A673 (cell line): ENCODE data around the gene SPRING1. TPM values are rescaled to one million over a fixed set of nuclear protein-coding genes. Genes with fewer than 3 reads are reported as not detected.
"Not testable (repeated sequence)": the region's sequence is repeated elsewhere in the genome, so short reads cannot be mapped to it uniquely, and the experiment has no call there.

Experiments
- BruUV-seq: library from RNA; stranded (reverse); fragments of 400-500 nt; replicated peaks from 2 replicates; lab custom pipeline; 2021; lab: Mats Ljungman, UMichigan
- CTCF ChIA-PET: fragments of 300-600 bp; sonication (Branson Sonifier 250); formaldehyde crosslinking; loops from one replicate; lab custom pipeline; 2022; ENCODE audit warnings: antibody characterized with exemption; lab: Charles Lee
- POLR2A ChIA-PET: fragments of 300-600 bp; sonication (Branson Sonifier 250); formaldehyde crosslinking; loops from one replicate; lab custom pipeline; 2022; ENCODE audit warnings: antibody characterized with exemption; ENCODE audit not compliant: low non-redundant PET; lab: Charles Lee
- DNase-seq: peaks from one replicate; pipeline ENCODE4 v3.0.0-alpha.2; 2015; ENCODE audit warnings: low spot score
- H3K27ac ChIP-seq: fragments of 200-600 bp; sonication (generic); 2 replicates; pipeline ENCODE4 v1.5.1; 2016; ENCODE audit warnings: mixed run types, low read depth, mild to moderate bottlenecking, mixed read lengths, antibody characterized with exemption, low read length; ENCODE audit not compliant: poor library complexity, severe bottlenecking
- H3K27me3 ChIP-seq: fragments of 200-600 bp; sonication (generic); replicated peaks from 2 replicates; pipeline ENCODE4 v1.6.1; 2017; ENCODE audit warnings: mixed run types, low read depth, mild to moderate bottlenecking, mixed read lengths, antibody characterized with exemption, low read length; ENCODE audit not compliant: insufficient read depth, poor library complexity
- H3K36me3 ChIP-seq: fragments of 200-600 bp; sonication (generic); 2 replicates; pipeline ENCODE4 v1.6.1; 2016; ENCODE audit warnings: mixed run types, mild to moderate bottlenecking, mixed read lengths, antibody characterized with exemption, low read length; ENCODE audit not compliant: insufficient read depth, poor library complexity, severe bottlenecking
- H3K4me1 ChIP-seq: fragments of 200-600 bp; sonication (generic); 2 replicates; pipeline ENCODE4 v1.6.1; 2017; ENCODE audit warnings: mixed run types, mild to moderate bottlenecking, mixed read lengths, antibody characterized with exemption, low read length; ENCODE audit not compliant: insufficient read depth, poor library complexity, severe bottlenecking
- H3K4me3 ChIP-seq: fragments of 200-600 bp; sonication (generic); 2 replicates; pipeline ENCODE4 v1.5.1; 2016; ENCODE audit warnings: low read depth, mixed run types, mild to moderate bottlenecking, mixed read lengths, low read length; ENCODE audit not compliant: poor library complexity, severe bottlenecking
- H3K9me3 ChIP-seq: fragments of 200-600 bp; sonication (generic); 2 replicates; pipeline ENCODE4 v1.6.1; 2016; ENCODE audit warnings: mixed run types, low read depth, mild to moderate bottlenecking, mixed read lengths, antibody characterized with exemption, low read length; ENCODE audit not compliant: poor library complexity, severe bottlenecking
- EZH2 ChIP-seq: fragments of 200-600 bp; sonication (generic); IDR thresholded peaks from 2 replicates; pipeline ENCODE4 v1.6.1; 2017; ENCODE audit warnings: borderline replicate concordance, low read depth, mild to moderate bottlenecking, mixed read lengths, antibody characterized with exemption, low read length; ENCODE audit not compliant: poor library complexity, severe bottlenecking
- intact Hi-C: fragments of 100-400 bp; cut with micrococcal nuclease; formaldehyde crosslinking; loops from one replicate; pipeline ENCODE4 v1.10.0; 2022; ENCODE audit not compliant: unreplicated experiment
- total RNA-seq: library from RNA; stranded (reverse); gene quantifications from 2 replicates; pipeline ENCODE4 v1.2.3, GENCODE V29; 2021
- TF ChIP-seq, protein P1 (sequence below): fragments of 300-800, 200-600 bp; sonication (generic); conservative IDR thresholded peaks from 2 replicates; pipeline ENCODE4 v1.5.1; 2017; ENCODE audit warnings: low read depth, mild to moderate bottlenecking, antibody characterized with exemption, low read length, moderate library complexity, mixed read lengths

SPRING1 gene
- total RNA-seq, 1 experiment from 2014 or later = 23.0 TPM

- no peak for DNase-seq
- no peaks in the 10 kb centered on the region for H3K27me3 ChIP-seq
- CTCF ChIA-PET = no interaction called here
- H3K4me1 ChIP-seq = no peaks in the 10 kb centered on the region
- TF ChIP-seq, protein P1, sequence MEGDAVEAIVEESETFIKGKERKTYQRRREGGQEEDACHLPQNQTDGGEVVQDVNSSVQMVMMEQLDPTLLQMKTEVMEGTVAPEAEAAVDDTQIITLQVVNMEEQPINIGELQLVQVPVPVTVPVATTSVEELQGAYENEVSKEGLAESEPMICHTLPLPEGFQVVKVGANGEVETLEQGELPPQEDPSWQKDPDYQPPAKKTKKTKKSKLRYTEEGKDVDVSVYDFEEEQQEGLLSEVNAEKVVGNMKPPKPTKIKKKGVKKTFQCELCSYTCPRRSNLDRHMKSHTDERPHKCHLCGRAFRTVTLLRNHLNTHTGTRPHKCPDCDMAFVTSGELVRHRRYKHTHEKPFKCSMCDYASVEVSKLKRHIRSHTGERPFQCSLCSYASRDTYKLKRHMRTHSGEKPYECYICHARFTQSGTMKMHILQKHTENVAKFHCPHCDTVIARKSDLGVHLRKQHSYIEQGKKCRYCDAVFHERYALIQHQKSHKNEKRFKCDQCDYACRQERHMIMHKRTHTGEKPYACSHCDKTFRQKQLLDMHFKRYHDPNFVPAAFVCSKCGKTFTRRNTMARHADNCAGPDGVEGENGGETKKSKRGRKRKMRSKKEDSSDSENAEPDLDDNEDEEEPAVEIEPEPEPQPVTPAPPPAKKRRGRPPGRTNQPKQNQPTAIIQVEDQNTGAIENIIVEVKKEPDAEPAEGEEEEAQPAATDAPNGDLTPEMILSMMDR = no peak
- TF ChIP-seq EZH2 = no peak
- H3K4me3 ChIP-seq = no peak overlapping the region
- H3K36me3 ChIP-seq = no peaks in the 10 kb centered on the region
- H3K9me3 ChIP-seq = no peaks in the 10 kb centered on the region
- no TSS peak for BruUV-seq
- POLR2A ChIA-PET = no interaction called here
- intact Hi-C loops = no loop called here
- H3K27ac ChIP-seq = no peak overlapping the region
These were observed 22.8 kb upstream of the SPRING1 start for GRCh38 chr12:116760622-116761020.

DNA sequence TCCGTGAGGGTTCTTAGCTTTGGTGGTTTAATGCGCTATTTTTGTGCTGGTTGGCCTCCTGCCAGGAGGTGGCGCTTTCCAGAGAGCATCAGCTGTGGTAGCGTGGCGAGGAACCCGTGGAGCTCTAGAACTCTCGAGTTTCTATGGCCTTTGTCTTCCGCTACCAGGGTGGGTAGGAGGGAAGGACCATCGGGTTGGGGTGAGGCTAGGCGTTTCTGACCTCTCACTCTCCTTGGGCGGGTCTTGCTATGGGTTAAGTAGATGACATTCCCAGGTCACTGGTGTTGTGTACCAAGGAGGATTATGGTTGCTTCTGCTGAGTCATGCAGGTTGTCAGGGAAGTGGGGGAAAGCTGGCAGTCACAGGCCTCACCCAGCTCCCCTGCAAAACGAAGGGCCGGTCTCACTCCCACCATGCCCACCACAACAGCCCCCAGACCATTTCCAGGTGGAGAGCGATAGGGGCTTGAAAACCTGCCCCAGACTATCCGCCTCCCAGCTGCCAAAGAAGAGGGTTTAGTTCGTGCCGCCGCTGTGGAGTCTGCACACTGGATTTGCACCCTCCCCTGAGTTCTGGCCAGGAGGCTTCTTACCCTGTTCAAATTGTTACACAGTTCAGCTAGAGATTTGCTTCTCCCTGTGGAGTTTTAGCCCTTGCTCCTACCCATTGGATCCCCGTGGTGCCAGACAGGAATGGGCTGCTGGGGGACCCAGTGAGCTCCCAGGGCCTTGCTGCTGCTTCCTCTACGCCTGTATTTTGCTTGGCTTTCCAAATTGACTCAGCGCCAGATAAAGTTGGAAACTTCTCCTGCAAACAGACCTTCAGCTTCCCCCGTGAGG is 22.1 kb upstream of the SPRING1 start:
- no peak overlapping the region for H3K27ac ChIP-seq
- H3K36me3 ChIP-seq = no peaks in the 10 kb centered on the region
- no peak for DNase-seq
- H3K9me3 ChIP-seq = no peaks in the 10 kb centered on the region
- POLR2A ChIA-PET = interaction anchor here (0.6 kb wide), 1 partner anchor 373 kb away, joined by 3 read pairs; no protein-coding TSS in a partner anchor
- no TSS peak for BruUV-seq
- TF ChIP-seq EZH2 = no peak
- TF ChIP-seq, protein P1 = no peak
- no peak overlapping the region for H3K4me3 ChIP-seq
- H3K4me1 ChIP-seq = no peaks in the 10 kb centered on the region
- H3K27me3 ChIP-seq = no peaks in the 10 kb centered on the region
- CTCF ChIA-PET = interaction anchor here (0.5 kb wide), 1 partner anchor 372 kb away, joined by 5 read pairs; no protein-coding TSS in a partner anchor
- intact Hi-C loops = no loop called here

DNA sequence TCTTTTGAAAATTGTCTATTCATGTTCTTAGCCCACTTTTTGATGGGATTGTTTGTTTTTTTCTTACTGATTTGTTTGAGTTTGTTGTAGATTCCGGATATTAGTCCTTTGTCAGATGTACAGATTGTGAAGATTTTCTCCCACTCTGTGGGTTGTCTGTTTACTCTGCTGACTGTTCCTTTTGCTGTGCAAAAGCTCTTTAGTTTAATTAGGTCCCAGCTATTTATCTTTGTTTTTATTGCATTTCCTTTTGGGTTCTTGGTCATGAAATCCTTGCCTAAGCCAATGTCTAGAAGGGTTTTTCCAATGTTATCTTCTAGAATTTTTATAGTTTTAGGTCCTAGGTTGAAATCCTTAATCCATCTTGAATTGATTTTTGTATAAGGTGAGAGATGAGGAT is 16.9 kb upstream of the SPRING1 start:
- BruUV-seq, CTCF ChIA-PET, H3K36me3 ChIP-seq, DNase-seq, H3K27ac ChIP-seq, intact Hi-C loops, H3K27me3 ChIP-seq, H3K4me3 ChIP-seq, H3K9me3 ChIP-seq, POLR2A ChIA-PET, H3K4me1 ChIP-seq: not testable (repeated sequence)

- H3K4me3 ChIP-seq, H3K36me3 ChIP-seq, H3K27ac ChIP-seq, intact Hi-C loops, CTCF ChIA-PET, POLR2A ChIA-PET, H3K4me1 ChIP-seq, H3K9me3 ChIP-seq, H3K27me3 ChIP-seq, BruUV-seq, DNase-seq: not testable (repeated sequence)
These were observed 16.2 kb upstream of the SPRING1 start for GRCh38 chr12:116754097-116754496.
